Fibroblast of skin of right quadriceps (primary cell): ENCODE measurements around the gene CAPN6.
A peak's percentile ranks its signal among the peaks of the same experiment; 100 is the strongest.

Experiments
- DNase-seq: peaks from one replicate; pipeline ENCODE4 v3.0.0-alpha.2; 2013

Gene CAPN6, protein sequence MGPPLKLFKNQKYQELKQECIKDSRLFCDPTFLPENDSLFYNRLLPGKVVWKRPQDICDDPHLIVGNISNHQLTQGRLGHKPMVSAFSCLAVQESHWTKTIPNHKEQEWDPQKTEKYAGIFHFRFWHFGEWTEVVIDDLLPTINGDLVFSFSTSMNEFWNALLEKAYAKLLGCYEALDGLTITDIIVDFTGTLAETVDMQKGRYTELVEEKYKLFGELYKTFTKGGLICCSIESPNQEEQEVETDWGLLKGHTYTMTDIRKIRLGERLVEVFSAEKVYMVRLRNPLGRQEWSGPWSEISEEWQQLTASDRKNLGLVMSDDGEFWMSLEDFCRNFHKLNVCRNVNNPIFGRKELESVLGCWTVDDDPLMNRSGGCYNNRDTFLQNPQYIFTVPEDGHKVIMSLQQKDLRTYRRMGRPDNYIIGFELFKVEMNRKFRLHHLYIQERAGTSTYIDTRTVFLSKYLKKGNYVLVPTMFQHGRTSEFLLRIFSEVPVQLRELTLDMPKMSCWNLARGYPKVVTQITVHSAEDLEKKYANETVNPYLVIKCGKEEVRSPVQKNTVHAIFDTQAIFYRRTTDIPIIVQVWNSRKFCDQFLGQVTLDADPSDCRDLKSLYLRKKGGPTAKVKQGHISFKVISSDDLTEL

DNA sequence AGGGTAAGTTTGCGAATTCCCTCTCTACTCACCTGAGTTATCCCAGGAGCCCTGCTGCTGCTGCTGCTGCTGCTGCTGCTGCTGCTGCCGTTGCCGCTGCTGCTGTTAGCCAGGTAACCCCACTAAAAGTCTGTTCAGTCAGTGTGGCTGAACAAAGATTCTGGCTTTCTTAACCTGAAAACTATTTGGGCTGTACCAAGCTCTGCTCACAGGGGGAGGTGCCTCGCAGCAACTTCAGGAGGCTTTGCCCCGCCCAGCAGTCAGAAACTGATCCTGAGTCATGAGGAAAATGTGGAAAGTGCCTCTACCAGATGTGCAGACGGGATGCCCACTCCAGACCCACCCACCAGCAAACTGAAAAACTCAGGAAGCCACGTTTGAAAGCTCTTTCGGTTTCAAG is at the start of gene CAPN6:
TSS of gene CAPN6 (minus strand) at position 145 of the 400 bp plus-strand sequence. CDS start 6,547 bp downstream, outside the sequence.
- DNase-seq: peak; percentile 10

DNA sequence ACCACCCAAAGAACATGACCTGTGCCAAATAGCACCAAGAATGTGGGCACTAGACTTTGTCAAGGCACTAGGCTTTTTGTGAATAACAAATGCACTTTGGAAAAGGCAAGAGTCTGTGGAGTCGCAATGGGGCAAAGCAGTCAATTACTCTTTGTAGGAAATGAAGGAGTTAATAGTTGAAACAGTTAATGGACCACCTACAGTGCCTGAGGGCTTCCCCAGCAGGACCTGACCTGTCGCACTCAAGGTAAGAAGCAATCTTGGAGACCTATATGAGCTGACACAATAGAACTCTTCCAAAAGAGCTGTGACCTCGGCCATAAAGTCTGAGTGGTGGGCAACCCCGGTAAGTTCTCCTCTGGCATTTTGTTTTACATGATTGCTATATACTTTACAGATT is 49.2 kb upstream of the CAPN6 start:
- no peak for DNase-seq

DNA sequence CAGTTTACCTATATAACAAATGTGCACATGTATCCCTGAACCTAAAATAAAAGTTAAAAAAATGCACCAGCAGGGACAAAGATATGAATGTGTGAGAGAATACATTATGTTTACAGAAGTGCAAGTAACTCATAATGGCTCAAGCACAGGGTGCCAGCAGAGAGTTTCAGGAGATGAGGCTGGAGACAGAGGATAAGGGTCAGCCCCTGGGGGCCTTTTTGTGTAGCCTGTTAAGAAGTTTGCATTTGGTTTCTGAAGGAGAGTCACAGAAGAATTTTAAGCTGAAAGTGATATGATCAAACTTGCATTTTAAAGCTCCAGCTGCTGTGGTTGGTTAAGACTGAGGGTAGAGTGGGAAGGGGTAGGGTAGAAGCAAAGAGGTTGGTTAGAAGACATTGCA is 48.6 kb upstream of the CAPN6 start:
- DNase-seq: no peak

DNA sequence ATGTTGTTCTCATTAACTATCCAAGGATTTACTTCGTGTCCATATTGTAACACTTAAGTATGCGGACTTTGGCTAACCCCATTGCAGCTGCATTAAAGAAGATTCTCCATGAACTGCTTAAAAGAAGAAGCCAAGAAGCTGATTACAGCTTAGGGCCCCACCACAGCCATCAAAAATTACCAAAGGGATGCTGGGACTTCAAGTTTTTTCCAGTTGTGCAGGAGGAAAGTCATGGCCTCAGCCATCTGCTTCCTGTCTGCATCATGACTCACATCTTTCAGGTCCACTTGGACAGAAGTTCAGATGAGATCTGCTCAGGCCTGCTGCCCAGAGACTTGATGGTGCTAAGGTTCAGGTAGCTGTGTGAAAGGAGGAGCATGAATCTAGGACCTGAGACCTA is 38.8 kb upstream of the CAPN6 start:
- no peak for DNase-seq

DNA sequence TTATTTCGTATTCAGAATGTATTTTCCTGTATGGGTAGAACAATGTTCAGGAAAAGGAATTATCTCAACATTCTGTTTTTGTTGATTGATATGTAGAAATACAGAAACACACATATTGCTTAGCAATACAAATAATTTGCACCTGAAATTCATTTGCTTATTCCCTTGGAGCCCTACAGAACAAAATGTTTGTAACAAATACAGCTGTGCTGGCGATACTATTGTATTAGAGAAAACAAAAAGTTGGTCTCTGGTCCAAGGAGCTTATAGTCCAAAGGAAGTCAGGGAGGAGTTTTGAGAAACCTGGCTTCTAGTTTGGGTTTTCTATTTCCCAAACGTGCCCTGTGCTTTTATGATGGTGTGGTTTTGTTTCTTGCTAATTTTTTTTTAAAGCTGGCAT is 37.8 kb upstream of the CAPN6 start:
- no peak for DNase-seq

DNA sequence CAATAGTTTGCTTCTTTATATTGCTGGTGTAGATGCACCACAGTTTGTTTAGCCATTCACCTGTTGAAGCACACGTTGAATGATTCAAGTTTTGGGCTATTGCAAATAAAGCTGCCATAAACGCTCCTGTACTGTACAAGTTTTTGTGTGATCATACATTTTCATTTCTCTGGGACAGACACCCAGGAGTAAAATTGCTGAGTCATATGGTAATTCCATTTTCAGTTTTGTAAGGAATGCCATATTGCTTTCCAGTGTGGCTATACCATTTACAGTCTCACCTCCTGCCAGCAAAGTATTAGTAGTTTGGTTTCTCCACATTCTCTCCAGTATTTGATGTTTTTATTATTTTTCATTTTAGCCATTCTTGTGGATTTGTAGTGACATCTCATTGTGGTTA is 32.0 kb upstream of the CAPN6 start:
- DNase-seq: no peak

DNA sequence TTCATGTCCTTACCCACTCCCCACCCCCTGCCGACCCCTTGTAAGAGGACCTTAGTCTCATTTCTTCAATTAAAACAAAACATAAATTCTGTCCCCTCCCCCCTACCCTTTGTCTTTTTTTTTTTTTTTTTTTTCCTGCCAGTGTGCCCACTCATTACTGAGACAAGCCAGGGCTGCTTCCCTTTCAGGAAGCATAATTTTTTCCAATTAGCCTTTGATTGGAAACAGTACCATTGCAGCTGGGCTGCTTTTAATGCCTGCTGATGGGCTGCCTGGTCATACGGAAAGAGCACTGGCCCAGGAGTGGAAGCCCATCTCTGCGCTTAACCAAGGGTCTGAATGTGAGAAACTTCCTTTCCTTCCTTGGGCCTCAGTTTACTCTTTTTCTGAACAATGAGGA is 18.6 kb upstream of the CAPN6 start:
- no peak for DNase-seq

DNA sequence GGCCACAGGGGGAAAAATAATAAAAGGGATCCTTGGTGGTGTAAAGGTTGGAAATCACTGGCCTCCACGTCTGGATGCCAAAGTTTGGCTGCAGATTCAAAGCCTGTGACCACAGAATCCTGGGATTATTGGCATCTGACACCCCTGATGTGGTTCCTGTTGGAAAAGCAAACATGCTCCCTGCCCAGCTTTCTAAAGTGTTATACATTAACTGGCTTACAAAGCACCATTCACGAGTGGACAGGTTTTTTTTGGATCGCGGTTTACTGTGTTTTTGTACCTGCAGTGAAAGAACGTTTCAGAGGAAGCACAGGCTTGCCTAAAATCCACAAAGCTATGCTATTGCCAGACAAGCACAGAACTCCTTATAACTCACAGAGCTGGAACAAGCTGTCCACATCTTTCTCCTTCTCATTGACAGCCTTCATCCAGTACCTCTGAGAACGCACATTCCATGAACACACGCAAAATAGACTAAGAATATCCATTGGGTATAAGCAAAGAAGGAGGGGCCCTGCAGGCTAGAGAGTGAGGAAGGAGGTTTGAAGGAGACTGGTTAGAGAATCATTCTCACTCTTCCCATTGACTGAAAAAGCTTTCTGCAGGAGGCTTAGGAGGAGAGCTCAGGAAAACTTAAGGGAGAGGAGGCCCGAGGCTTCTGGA is 14.5 kb upstream of the CAPN6 start:
- no peak for DNase-seq

DNA sequence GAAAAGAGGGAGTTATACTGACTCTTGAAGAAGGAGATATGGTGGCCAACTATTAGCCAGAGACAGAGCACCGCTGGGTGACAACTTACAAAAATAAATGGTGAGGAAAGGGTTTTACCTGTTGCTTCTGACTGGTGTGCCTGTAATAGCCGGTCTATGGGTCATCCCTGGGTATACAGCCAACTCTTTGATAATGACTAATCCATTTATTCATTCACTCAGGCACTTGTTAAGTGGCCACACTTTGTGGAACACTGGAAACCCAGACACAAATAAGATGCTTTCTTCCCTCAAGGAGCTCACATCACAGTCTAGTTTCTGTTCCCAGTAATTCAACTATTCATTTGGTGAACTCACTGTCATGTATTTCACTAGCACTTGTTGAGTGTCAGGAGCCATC is 13.2 kb upstream of the CAPN6 start:
- no peak for DNase-seq

DNA sequence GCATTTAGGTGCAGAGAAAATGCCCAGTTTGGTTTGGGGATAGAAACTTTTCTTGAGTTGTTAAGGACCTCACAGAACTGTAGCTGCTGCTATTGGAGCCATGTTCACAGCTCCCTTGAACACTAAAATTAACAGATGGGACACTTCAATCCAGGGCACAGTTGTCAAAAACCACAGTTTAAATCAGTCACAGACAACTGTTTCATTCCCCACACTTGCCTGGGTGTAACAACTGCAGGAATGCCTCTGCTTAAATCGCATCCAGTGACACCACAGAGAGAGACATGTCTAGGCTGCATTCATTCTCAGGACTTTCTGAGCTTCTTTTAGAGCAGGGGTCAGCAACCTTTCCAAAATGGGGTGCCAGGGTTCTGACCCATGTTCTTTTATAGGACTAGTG is 12.7 kb upstream of the CAPN6 start:
- no peak for DNase-seq

DNA sequence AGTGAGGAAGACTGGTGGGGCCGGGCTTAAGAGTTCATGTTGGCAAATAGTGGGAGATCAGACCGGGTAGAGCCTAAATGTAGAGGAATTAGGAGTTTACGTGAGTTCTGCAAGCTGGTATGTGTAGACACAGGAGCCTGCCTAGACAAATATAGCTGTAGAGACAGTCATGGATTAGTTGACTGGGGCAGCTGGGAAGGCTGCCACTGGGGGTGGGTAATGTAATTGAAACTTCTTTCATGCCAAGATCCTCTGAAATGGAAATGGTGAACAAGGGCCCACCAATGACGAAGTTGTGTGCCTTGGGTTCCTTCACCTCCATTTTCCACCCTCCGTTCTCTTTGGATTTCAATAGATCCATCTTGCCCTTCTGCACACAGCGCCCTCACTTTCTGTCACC is 11.9 kb upstream of the CAPN6 start:
- DNase-seq: no peak

DNA sequence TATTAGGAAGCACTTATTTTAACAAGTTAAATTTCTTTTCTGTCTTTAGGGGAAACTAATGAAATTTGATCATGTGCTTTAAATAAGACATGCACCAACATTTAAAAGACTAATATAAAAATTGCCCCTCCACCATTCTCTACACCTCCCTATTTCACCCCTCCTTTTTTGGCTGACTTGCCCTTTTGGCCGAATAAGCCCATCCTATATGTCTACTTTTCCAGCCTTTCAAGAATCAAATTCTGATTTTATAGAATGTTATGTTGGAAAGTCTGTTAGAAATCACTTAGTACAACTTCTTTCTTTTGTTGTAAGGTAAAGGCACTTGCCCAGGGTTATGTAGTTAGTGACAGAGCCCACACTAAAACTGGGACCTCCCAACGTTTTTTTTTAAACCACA is 1.8 kb downstream of the CAPN6 start:
- DNase-seq: no peak

DNA sequence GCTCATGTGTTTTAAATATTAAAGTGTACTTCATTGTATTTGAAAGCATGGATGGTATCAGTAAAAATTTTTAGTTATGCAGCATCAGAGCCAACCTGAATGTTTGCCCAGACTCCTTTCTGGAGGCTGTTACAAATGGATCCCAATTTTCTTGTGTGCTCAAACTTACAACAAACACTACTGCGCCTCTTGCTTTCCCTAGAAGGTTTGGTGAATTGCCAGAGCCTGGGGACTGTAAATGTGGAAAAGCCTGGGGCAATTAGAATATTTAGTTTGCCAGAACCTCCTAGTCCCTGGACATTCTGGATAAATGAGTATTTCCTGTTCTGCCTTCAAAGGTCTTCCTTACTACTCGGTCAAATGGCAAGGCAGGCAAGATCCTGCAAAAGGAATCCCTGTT is 4.8 kb downstream of the CAPN6 start:
- no peak for DNase-seq

DNA sequence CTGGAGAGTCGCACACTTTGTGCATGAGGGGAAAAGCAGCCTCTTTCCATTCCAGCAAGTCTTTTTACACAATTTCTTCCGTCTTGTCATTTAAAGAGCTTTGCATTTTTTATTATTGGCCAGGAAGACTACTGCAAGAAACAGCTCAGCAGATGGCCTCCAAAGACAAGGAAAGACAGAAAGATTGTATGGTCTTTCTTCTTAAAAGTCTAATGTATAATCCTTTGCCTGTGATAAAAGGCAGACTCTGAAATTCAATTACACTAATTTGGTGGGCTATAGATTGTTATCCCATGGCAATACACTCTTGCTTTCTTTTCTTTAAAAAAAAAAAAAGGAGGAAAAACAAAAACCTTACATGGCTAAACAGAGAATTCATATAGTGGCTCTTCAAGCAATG is 5.9 kb downstream of the CAPN6 start:
- no peak for DNase-seq

DNA sequence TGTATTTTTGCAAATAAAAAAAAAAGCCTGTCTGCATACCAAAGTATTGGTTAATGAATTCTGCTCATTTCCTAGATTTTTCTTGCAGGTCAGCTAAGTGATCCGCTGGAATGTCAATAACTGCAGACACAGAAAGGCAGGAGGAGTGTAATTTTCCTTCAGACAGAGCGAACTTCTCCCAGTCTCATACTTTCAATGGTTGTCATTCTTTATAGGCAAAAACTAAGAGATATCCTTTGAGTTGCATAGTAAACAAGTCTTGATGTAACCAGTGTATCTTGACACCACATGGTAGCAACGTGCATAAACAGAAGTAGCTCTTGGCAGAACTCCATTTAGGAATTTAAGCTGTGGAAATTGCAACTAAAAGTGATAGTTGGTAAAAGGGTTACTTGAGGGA is 8.2 kb downstream of the CAPN6 start:
- peak; percentile 25 for DNase-seq

DNA sequence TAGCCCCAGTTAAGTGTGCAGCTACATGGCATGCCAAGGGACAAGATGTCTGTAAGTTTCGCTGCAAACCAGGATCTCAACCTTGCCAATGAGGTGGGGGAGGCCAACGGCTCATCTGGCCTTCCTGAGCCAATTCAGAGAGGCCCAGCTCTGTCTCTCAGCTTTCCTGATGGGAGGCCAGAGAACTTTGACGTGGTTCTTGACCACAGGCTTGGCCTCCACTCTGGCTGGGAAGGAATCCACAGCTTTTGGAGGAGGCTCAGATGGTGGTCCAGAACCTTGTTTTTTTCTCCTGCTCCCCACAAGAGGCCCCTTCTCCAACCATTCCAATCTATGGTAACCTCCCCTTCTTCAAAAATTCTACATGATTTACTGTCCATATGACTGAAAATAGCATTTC is 9.8 kb downstream of the CAPN6 start:
- DNase-seq: no peak

DNA sequence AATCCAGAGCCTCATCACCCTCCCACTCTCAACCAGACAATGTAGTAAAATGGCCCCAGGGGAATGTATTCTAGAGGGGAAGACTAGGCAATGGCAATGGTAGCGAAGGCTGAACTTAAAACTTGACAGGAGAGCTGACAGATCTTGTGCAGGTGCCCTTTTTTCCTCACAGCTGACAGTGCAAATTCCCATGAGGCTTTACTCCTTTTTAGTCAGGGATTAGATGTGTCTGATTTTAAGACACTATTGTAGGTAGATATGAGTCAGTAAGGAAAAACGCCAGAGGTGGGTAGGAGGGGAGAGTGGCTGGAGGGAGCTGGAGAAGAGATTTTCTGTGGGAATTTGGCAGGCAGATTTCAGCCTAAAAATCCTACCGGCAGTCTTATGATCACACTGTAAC is 10.7 kb downstream of the CAPN6 start:
- no peak for DNase-seq

DNA sequence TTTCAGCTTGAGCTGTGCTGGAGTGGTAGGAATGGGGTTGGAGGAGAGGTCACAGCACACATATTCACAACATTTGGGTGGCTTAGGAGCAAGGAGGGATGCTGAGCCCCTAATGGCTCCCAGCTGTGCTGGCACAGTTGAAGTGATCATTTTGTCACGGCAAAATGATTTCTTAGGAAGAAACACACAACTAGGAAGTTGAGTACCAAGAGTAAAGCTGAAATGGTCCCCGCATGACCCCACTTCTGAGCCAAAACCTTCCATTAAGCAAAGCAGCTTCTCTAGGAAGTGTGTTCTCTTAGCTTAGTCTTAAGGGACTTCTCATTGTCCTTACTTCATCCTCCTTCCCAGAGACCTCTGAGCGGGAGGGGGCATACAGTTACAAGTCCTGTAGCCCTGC is 12.6 kb downstream of the CAPN6 start:
- DNase-seq: no peak

DNA sequence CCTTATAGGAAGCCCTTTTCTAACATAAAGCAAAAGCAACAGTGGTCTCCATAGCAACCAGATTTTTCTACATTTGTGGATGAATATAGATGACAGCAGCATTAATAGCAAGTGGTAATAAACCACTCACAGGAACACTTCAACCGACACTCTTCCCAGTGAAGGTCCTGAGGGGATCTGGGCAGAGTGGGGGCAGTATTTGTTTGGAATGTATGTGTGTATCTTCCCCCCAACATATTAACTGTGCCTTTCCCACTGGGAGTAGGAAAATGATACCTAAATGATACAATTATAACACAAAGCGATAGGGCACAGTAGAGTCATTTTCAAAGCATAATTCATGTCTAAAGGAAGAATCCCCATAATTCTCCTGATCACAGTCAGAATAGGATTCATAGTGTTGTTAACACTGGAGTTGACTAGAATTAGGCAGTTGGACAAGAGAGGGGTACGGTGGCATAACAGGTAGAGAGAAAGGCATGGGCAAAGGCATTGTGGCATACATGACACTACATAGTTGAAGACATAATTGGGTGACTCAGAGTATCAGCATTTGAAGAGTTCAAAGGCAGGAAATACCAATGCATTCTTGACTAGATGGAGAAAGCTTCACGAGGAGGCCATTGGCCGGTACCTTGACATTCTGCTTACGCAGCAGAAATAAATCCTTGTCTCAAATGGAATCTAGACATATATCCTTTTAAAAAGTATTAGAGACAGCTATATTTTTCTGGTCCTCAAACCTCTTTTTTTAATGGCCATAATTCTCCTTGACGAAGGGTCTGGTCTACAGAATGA is 15.2 kb downstream of the CAPN6 start:
- DNase-seq: peak; percentile 9

DNA sequence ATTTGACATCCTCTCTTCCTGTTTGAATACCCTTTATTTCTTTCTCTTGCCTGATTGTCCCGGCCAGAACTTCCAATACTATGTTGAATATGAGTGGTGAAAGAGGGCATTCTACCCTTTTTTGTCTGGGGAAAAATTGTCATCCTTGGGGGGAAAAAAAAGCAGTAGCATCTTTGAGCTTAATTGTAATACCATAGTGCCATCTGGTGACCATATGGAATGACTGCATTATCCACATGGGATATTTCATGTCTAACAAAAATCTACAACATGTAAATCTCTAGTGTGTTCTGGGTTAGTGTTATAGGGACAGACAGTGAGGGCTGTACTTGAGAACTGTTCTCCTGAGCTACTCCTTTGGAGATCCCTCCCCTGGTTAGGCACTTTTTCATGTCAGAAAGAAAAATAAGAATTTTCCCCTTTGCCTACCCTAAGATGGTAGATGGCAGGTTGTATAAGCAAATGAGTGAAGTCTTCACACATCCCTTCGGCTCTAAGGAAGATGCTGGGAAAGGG is 26.0 kb downstream of the CAPN6 start:
- DNase-seq: peak; percentile 1

DNA sequence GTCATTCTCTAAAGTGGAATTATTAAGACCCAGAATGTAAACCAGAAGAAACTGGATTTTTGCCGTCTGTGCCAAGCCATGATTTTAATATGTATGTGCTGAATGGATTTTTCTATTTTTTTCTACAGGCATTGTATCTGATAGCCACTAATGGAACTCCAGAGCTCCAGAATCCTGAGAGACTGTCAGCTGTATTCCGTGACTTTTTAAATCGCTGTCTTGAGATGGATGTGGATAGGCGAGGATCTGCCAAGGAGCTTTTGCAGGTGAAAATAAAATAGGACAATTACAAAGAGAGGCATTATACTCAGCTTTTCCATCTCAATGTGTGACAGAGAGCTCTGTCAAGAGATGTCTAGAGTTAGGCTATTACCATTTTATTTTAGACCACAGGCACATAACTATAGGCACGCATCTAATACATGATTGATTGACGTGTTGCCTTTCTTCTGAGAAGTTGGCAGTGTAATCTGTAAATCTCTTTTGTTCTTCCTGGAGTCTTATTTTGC is 53.9 kb downstream of the CAPN6 start:
- DNase-seq: no peak

DNA sequence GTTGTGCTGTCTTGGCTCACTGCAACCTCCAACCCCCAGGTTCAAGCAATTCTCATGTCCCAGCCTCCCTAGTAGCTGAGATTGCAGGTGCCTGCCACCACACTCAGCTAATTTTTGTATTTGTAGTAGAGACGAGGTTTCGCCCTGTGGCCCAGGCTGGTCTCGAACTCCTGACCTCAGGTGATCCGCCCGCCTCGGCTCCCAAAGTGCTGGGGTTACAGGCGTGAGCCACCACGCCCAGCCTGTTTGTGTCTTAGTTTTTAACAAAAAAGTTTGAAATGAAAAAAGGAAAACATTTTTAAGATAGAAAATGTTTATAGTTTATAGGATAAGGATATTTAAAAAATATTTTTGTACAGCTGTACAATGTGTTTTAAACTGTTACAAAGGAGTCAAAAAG is 62.4 kb downstream of the CAPN6 start:
- no peak for DNase-seq

DNA sequence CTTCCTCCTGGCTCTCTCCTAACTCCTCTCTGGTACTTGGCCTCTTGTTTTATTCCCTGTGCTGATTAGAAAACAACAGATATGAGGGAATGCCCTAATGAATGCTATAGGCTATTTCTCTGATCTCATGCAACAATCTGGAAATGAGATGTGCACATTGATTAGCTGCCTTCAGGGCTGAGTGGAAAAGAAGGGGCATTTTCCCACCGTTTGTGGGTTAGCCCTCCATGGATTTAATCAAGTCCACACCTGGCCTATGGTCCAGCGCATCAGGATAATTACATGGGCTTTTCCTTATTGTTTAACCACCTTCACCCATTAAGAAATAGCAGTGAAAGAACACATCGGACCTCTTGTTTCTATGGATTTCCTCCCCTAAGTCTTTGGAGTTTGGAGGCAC is 70.0 kb downstream of the CAPN6 start:
- no peak for DNase-seq
